H1 (cell line): ENCODE measurements around the gene SLC35G2. TPM values are rescaled to one million over a fixed set of nuclear protein-coding genes. Genes with fewer than 3 reads are reported as not detected.

ENCODE experiments used
- CTCF ChIA-PET: fragments of 300-600 bp; sonication (Branson Sonifier 250); formaldehyde crosslinking; loops from one replicate; lab custom pipeline; 2021; ENCODE audit not compliant: partially characterized antibody; lab: Charles Lee
- POLR2A ChIA-PET: fragments of 300-600 bp; sonication (Branson Sonifier 250); formaldehyde crosslinking; loops from one replicate; lab custom pipeline; 2021; ENCODE audit warnings: inconsistent platforms; ENCODE audit not compliant: partially characterized antibody; lab: Charles Lee
- DNase-seq, 2 experiments: peaks; one replicate each; pipeline versions ENCODE4 v3.0.0 to v3.0.0-alpha.2; 2010 to 2022; ENCODE audit warnings: low spot score in 2 of 2, low read depth in 1 of 2, mixed read lengths in 1 of 2
- FAIRE-seq: peaks from 2 replicates; lab custom pipeline; 2011; peaks lifted over from hg19 to GRCh38; lab: Jason Lieb, UNC
- H2AFZ ChIP-seq: 2 replicates; pipeline ENCODE4 v1.8.1; 2012; ENCODE audit warnings: low read length, inconsistent platforms
- H2AK5ac ChIP-seq: 2 replicates; pipeline ENCODE4 v1.6.1; 2013; ENCODE audit warnings: low read depth, low read length
- H2BK120ac ChIP-seq: replicated peaks from 2 replicates; pipeline ENCODE3; 2013; ENCODE audit warnings: low read depth, low read length, inconsistent platforms
- H2BK12ac ChIP-seq: 2 replicates; pipeline ENCODE4 v1.6.1; 2013; ENCODE audit warnings: low read depth, low read length
- H2BK15ac ChIP-seq: 2 replicates; pipeline ENCODE4 v1.6.1; 2013; ENCODE audit warnings: low read length
- H2BK20ac ChIP-seq: 2 replicates; pipeline ENCODE4 v1.6.1; 2013; ENCODE audit warnings: low read length
- H2BK5ac ChIP-seq: 2 replicates; pipeline ENCODE4 v1.6.1; 2013; ENCODE audit warnings: low read depth, low read length
- H3K14ac ChIP-seq: 2 replicates; pipeline ENCODE4 v1.6.1; 2013; ENCODE audit warnings: inconsistent platforms; ENCODE audit not compliant: insufficient read length
- H3K18ac ChIP-seq: 2 replicates; pipeline ENCODE4 v1.6.1; 2013; ENCODE audit warnings: low read length; ENCODE audit errors: extremely low read depth
- H3K23ac ChIP-seq: 2 replicates; pipeline ENCODE4 v1.6.1; 2013; ENCODE audit warnings: inconsistent platforms; ENCODE audit not compliant: insufficient read length
- H3K23me2 ChIP-seq: 2 replicates; pipeline ENCODE4 v1.6.1; 2013; ENCODE audit warnings: low read depth, low read length
- H3K27ac ChIP-seq: 2 replicates; pipeline ENCODE4 v1.6.1; 2011; ENCODE audit warnings: low read depth, low read length, inconsistent platforms
- H3K27me3 ChIP-seq, 4 experiments: replicated peaks in 1 of 4; 1 replicate in 1 of 4; 2 replicates in 3 of 4; pipeline versions ENCODE4 v1.6.1 to v1.8.1; 2011 to 2013; ENCODE audit warnings: low read length in 3 of 4, mild to moderate bottlenecking in 3 of 4, inconsistent platforms in 2 of 4, mixed read lengths in 2 of 4, moderate library complexity in 1 of 4; ENCODE audit not compliant: control insufficient read depth in 3 of 4, insufficient read depth in 3 of 4; ENCODE audit errors: extremely low read depth in 1 of 4
- H3K36me3 ChIP-seq, 4 experiments: 2 replicates each; pipeline versions ENCODE4 v1.6.1 to v1.8.1; 2011 to 2013; ENCODE audit warnings: mild to moderate bottlenecking in 4 of 4, low read length in 3 of 4, moderate library complexity in 2 of 4, control low read depth in 1 of 4, inconsistent platforms in 1 of 4; ENCODE audit not compliant: insufficient read depth in 4 of 4, control insufficient read depth in 2 of 4
- H3K4ac ChIP-seq: replicated peaks from 2 replicates; pipeline ENCODE3; 2013; ENCODE audit warnings: low read length, low read depth, mixed read lengths, inconsistent platforms; ENCODE audit not compliant: insufficient read length
- H3K4me1 ChIP-seq, 4 experiments: replicated peaks in 1 of 4; 1 replicate in 1 of 4; 2 replicates in 3 of 4; pipeline versions ENCODE4 v1.6.1 to v1.8.1; 2011 to 2013; ENCODE audit warnings: low read length in 3 of 4, inconsistent platforms in 2 of 4, mixed read lengths in 1 of 4; ENCODE audit not compliant: insufficient read depth in 4 of 4, control insufficient read depth in 3 of 4
- H3K4me2 ChIP-seq, 2 experiments: 2 replicates each; pipeline versions ENCODE4 v1.6.1 to v1.8.1; 2011 to 2013; ENCODE audit warnings: low read depth in 2 of 2, low read length in 2 of 2, control low read depth in 1 of 2, inconsistent platforms in 1 of 2, mild to moderate bottlenecking in 1 of 2; ENCODE audit not compliant: insufficient read depth in 1 of 2
- H3K4me3 ChIP-seq, 4 experiments: fragments of 200-600, 300-600 bp in 1 of 4; sonication (generic), shearing (Covaris generic), sonication (Bioruptor Twin) in 1 of 4; 2 replicates each; pipeline versions ENCODE4 v1.5.1 to v1.8.1; 2011 to 2016; ENCODE audit warnings: low read length in 4 of 4, low read depth in 3 of 4, control low read depth in 2 of 4, inconsistent platforms in 2 of 4, mild to moderate bottlenecking in 2 of 4, mixed read lengths in 1 of 4, moderate library complexity in 1 of 4; ENCODE audit not compliant: insufficient read depth in 2 of 4; ENCODE audit errors: extremely low read depth in 1 of 4
- H3K56ac ChIP-seq: replicated peaks from 2 replicates; pipeline ENCODE3; 2013; ENCODE audit warnings: low read depth, mild to moderate bottlenecking, mixed read lengths, low read length, inconsistent platforms; ENCODE audit not compliant: insufficient read length
- H3K79me1 ChIP-seq: 2 replicates; pipeline ENCODE4 v1.6.1; 2013; ENCODE audit warnings: low read depth, low read length, control low read depth
- H3K79me2 ChIP-seq, 2 experiments: 2 replicates each; pipeline versions ENCODE4 v1.6.1 to v1.8.1; 2012 to 2013; ENCODE audit warnings: low read length in 2 of 2, mild to moderate bottlenecking in 2 of 2, inconsistent platforms in 1 of 2; ENCODE audit not compliant: insufficient read depth in 2 of 2, control insufficient read depth in 1 of 2
- H3K9ac ChIP-seq, 4 experiments: replicated peaks in 1 of 4; 1 replicate in 1 of 4; 2 replicates in 3 of 4; pipeline versions ENCODE4 v1.6.1 to v1.8.1; 2011 to 2013; ENCODE audit warnings: low read depth in 3 of 4, low read length in 3 of 4, control low read depth in 2 of 4, mild to moderate bottlenecking in 2 of 4, moderate library complexity in 2 of 4, inconsistent platforms in 1 of 4; ENCODE audit errors: extremely low read depth in 1 of 4
- H3K9me3 ChIP-seq, 2 experiments: 2 replicates each; pipeline versions ENCODE4 v1.6.1 to v1.8.1; 2012 to 2013; ENCODE audit warnings: mild to moderate bottlenecking in 2 of 2, moderate library complexity in 2 of 2, control low read depth in 1 of 2, inconsistent platforms in 1 of 2, low read depth in 1 of 2, low read length in 1 of 2, mixed read lengths in 1 of 2; ENCODE audit not compliant: insufficient read depth in 2 of 2
- H4K20me1 ChIP-seq, 2 experiments: replicated peaks in 1 of 2; 2 replicates each; pipeline versions ENCODE3 to v1.8.1; 2011 to 2013; ENCODE audit warnings: inconsistent platforms in 2 of 2, low read length in 2 of 2, mild to moderate bottlenecking in 1 of 2; ENCODE audit not compliant: insufficient read depth in 2 of 2, control insufficient read depth in 1 of 2
- H4K5ac ChIP-seq: 2 replicates; pipeline ENCODE4 v1.6.1; 2013; ENCODE audit warnings: low read length, low read depth, mixed read lengths, inconsistent platforms; ENCODE audit not compliant: insufficient read length
- H4K8ac ChIP-seq: 2 replicates; pipeline ENCODE4 v1.8.0; 2013; ENCODE audit warnings: mild to moderate bottlenecking, moderate library complexity, low read length, inconsistent platforms; ENCODE audit not compliant: insufficient read depth; ENCODE audit errors: extremely low read depth
- H4K91ac ChIP-seq: replicated peaks from 2 replicates; pipeline ENCODE3; 2013; ENCODE audit warnings: low read length, mixed read lengths, inconsistent platforms; ENCODE audit not compliant: insufficient read length
- BACH1 ChIP-seq: IDR thresholded peaks from 2 replicates; pipeline ENCODE4 v1.6.1; 2012; ENCODE audit warnings: low read length, improper control_type of control experiment
- GABPA ChIP-seq: IDR thresholded peaks from 2 replicates; pipeline ENCODE4 v1.6.1; 2011; ENCODE audit warnings: mild to moderate bottlenecking, low read length, moderate library complexity, borderline replicate concordance; ENCODE audit not compliant: insufficient read depth
- WGBS, 2 experiments: shearing (Covaris generic) in 1 of 2; methylation state at CpG; one replicate each; pipeline versions ENCODE4 v1.1.6 to v1.1.7; 2013 to 2015; ENCODE audit warnings: low lambda C conversion rate in 2 of 2, mixed read lengths in 2 of 2, inconsistent platforms in 1 of 2, low coverage in 1 of 2, missing lambda C conversion rate in 1 of 2; ENCODE audit not compliant: insufficient replicate concordance in 2 of 2, insufficient coverage in 1 of 2, insufficient read length in 1 of 2; ENCODE audit errors: extremely low coverage in 1 of 2, missing lambda C conversion rate in 1 of 2; 5-methylcytosine and 5-hydroxymethylcytosine counted together
- polyA plus RNA-seq, 7 experiments: library from polyadenylated mRNA; depleted of rRNA in 3 of 7; stranded (reverse) in 5 of 7; unstranded in 2 of 7; fragments of >200 nt in 5 of 7; fragments of 200-250 nt in 2 of 7; gene quantifications; 1 replicate in 5 of 7; 2 replicates in 1 of 7; 4 replicates in 1 of 7; pipeline versions ENCODE4 v1.2.1 to v1.2.3, GENCODE V29; 2011 to 2013; ENCODE audit warnings: missing spikeins in 2 of 7, mixed read lengths in 2 of 7
- total RNA-seq: library from RNA; stranded (reverse); fragmentation: NEBNext Ultra II Directional; extraction: Animal tissue kit (Norgen Biotek cat#: 25700); gene quantifications from 2 replicates; pipeline ENCODE4 v1.2.1, GENCODE V29; 2021

The SLC35G2 gene
- total and polyA plus RNA-seq, 2 of the 8 experiments (the other 6 are each of a cell fraction or from before 2014, with no cell fraction given), result 5.2 to 6.4 TPM

- H3K14ac ChIP-seq, result no peak overlapping the region
- peaks cover 2% of the 10 kb centered on the region; the same call in 1 of the 2 replicates for H3K79me1 ChIP-seq
- no peak overlapping the region for H3K56ac ChIP-seq
- DNase-seq, result no peak
- H2BK20ac ChIP-seq, result no peak overlapping the region
- H3K4me3 ChIP-seq, result no peak overlapping the region
- 0 out of 7 replicates have a peak, but pooled peaks cover 0 to 3% (median 0%) of the 10 kb centered on the region in 4 experiments for H3K4me1 ChIP-seq
- no peaks in the 10 kb centered on the region; a peak in 1 of 7 replicates for H3K27me3 ChIP-seq
- H3K23me2 ChIP-seq, result no peaks in the 10 kb centered on the region
- H4K91ac ChIP-seq, result no peak overlapping the region
- TF ChIP-seq GABPA (no peak), BACH1 (peak; percentile 70; the same call in 1 of the 2 replicates)
- TF ChIP-seq, all 59 proteins: peak for 1
- Histone ChIP-seq H2BK15ac (no peak overlapping the region), H4K20me1 (peaks cover 0 to 2% of the 10 kb centered on the region in 2 experiments), H3K27ac (no peak overlapping the region), H3K4ac (no peak overlapping the region), H3K36me3 (peaks cover 0 to 7% (median 0%) of the 10 kb centered on the region in 4 experiments; a peak in 2 of 8 replicates), H2BK5ac (no peak overlapping the region; the same call in 1 of the 2 replicates), H3K23ac (no peak overlapping the region), H2AFZ (no peak overlapping the region), H2BK120ac (no peak overlapping the region), H4K8ac (no peak overlapping the region), H3K79me2 (0 out of 4 replicates have a peak, but pooled peaks cover 0 to 8% of the 10 kb centered on the region in 2 experiments), H2BK12ac (no peak overlapping the region), H3K4me2 (no peak overlapping the region), H2AK5ac (no peak overlapping the region), H3K9me3 (no peaks in the 10 kb centered on the region), H3K9ac (no peak overlapping the region), H3K18ac (no peak overlapping the region), H4K5ac (no peak overlapping the region)
- 89% methylated on average over 1 of the region's 1 CpG; no CpG with 5 or more reads in 1 of the 2 experiments for WGBS, 2 experiments
- POLR2A ChIA-PET, result interaction anchor here (3.3 kb wide), 1 partner anchor 22 kb away, joined by 14 read pairs; the partner anchor contains the start of gene NCK1
- CTCF ChIA-PET, result interaction anchor here (0.7 kb wide), 1 partner anchor 622 kb away, joined by 3 read pairs; no protein-coding TSS in a partner anchor
- no peak for FAIRE-seq
These were observed 20.0 kb downstream of the SLC35G2 start for GRCh38 chr3:136838641-136839555.
